GM12878 (cell line): ENCODE results near the gene NEU1. TPM values are rescaled to one million over a fixed set of nuclear protein-coding genes. Genes with fewer than 3 reads are reported as not detected.

ENCODE experiments used
- ATAC-seq: fragments of 200-7000 bp; cut with Tn5 transposase; 3 replicates; pipeline ENCODE4 v1.9.1; 2020; ENCODE audit warnings: mild to moderate bottlenecking, moderate library complexity
- BruUV-seq: library from RNA; stranded (reverse); fragments of 400-500 nt; replicated peaks from 2 replicates; lab custom pipeline; 2021; lab: Mats Ljungman, UMichigan
- CTCF ChIA-PET: fragments of 300-600 bp; sonication (Branson Sonifier 250); formaldehyde crosslinking; extraction: SDS; loops from one replicate; lab custom pipeline; 2021; ENCODE audit warnings: inconsistent platforms; lab: Yijun Ruan, JAX
- POLR2A ChIA-PET: fragments of 350-600 bp; formaldehyde crosslinking; extraction: SDS; loops from one replicate; lab custom pipeline; 2021; ENCODE audit warnings: inconsistent platforms; lab: Charles Lee
- RAD21 ChIA-PET: fragments of 300-600 bp; sonication (Branson Sonifier 250); formaldehyde crosslinking; loops from one replicate; lab custom pipeline; 2023; ENCODE audit warnings: antibody characterized with exemption; ENCODE audit not compliant: unreplicated experiment; lab: Charles Lee
- SMC1A ChIA-PET: fragments of 300-600 bp; sonication (Branson Sonifier 250); formaldehyde crosslinking; loops from one replicate; lab custom pipeline; 2023; ENCODE audit not compliant: unreplicated experiment, uncharacterized antibody; lab: Charles Lee
- DNase-seq: peaks from one replicate; pipeline ENCODE4 v3.0.0-alpha.2; 2011; ENCODE audit warnings: low read depth, low spot score
- FAIRE-seq: peaks from 3 replicates; lab custom pipeline; 2011; peaks lifted over from hg19 to GRCh38; lab: Jason Lieb, UNC
- H2AFZ ChIP-seq: 2 replicates; pipeline ENCODE4 v1.6.0; 2011; ENCODE audit warnings: low read depth, low read length, control low read depth; ENCODE audit not compliant: control insufficient read depth
- H3K27ac ChIP-seq: 2 replicates; pipeline ENCODE4 v1.5.1; 2011; ENCODE audit warnings: control low read depth; ENCODE audit not compliant: control insufficient read depth, insufficient read depth
- H3K27me3 ChIP-seq, 2 experiments: replicated peaks in 1 of 2; 2 replicates each; pipeline versions ENCODE4 v1.6.0 to v1.6.1; 2011; ENCODE audit warnings: low read length in 1 of 2; ENCODE audit not compliant: control insufficient read depth in 2 of 2, insufficient read depth in 2 of 2
- H3K36me3 ChIP-seq, 2 experiments: 2 replicates each; pipeline ENCODE4 v1.5.1; 2011; ENCODE audit warnings: low read length in 1 of 2; ENCODE audit not compliant: control insufficient read depth in 2 of 2, insufficient read depth in 2 of 2
- H3K4me1 ChIP-seq: 2 replicates; pipeline ENCODE4 v1.6.1; 2011; ENCODE audit warnings: mild to moderate bottlenecking, low read length, moderate library complexity, mixed read lengths; ENCODE audit not compliant: control insufficient read depth, insufficient read depth
- H3K4me2 ChIP-seq: 2 replicates; pipeline ENCODE4 v1.6.0; 2011; ENCODE audit warnings: control low read depth; ENCODE audit not compliant: control insufficient read depth, insufficient read depth
- H3K4me3 ChIP-seq: fragments of 200-600 bp; sonication (generic); 2 replicates; pipeline ENCODE4 v1.5.1; 2016
- H3K79me2 ChIP-seq: 2 replicates; pipeline ENCODE4 v1.6.0; 2011; ENCODE audit warnings: low read length; ENCODE audit not compliant: control insufficient read depth, insufficient read depth
- H3K9ac ChIP-seq: 2 replicates; pipeline ENCODE4 v1.8.0; 2011; ENCODE audit warnings: low read length, control low read depth, mixed read lengths; ENCODE audit not compliant: control insufficient read depth, insufficient read depth
- H3K9me3 ChIP-seq: replicated peaks from 3 replicates; pipeline ENCODE4 v1.5.1; 2011; ENCODE audit warnings: mild to moderate bottlenecking, low read length; ENCODE audit not compliant: control insufficient read depth, insufficient read depth
- H4K20me1 ChIP-seq: 2 replicates; pipeline ENCODE4 v1.6.0; 2011; ENCODE audit not compliant: control insufficient read depth, insufficient read depth
- HDAC2 ChIP-seq: fragments of 200-600 bp; sonication (generic); IDR thresholded peaks from 2 replicates; pipeline ENCODE4 v1.6.1; 2017
- KAT2A ChIP-seq: conservative IDR thresholded peaks from 2 replicates; pipeline ENCODE4 v1.6.1; 2011; ENCODE audit warnings: low read depth, low read length; ENCODE audit not compliant: control insufficient read depth
- LARP7 ChIP-seq: fragments of 450-650 bp; IDR thresholded peaks from 2 replicates; pipeline ENCODE4 v1.6.1; 2017; ENCODE audit warnings: mild to moderate bottlenecking
- NFXL1 ChIP-seq: fragments of 450-650 bp; IDR thresholded peaks from 2 replicates; pipeline ENCODE4 v1.6.1; 2017; ENCODE audit warnings: antibody characterized with exemption, mild to moderate bottlenecking, borderline replicate concordance
- NR2C2 ChIP-seq: IDR thresholded peaks from 2 replicates; pipeline ENCODE4 v1.6.1; 2011; ENCODE audit warnings: borderline replicate concordance, low read depth; ENCODE audit not compliant: control insufficient read depth, insufficient read length
- PAX5 ChIP-seq: IDR thresholded peaks from 2 replicates; pipeline ENCODE4 v1.6.1; 2011; ENCODE audit warnings: low read depth, low read length, borderline replicate concordance
- RFX5 ChIP-seq: IDR thresholded peaks from 2 replicates; pipeline ENCODE4 v1.6.1; 2011; ENCODE audit warnings: low read depth, low read length, improper control_type of control experiment
- STAT3 ChIP-seq: IDR thresholded peaks from 2 replicates; pipeline ENCODE4 v1.6.1; 2011; ENCODE audit warnings: low read depth, low read length, improper control_type of control experiment
- USF1 ChIP-seq: IDR thresholded peaks from 2 replicates; pipeline ENCODE4 v1.6.1; 2011; ENCODE audit warnings: borderline replicate concordance, low read depth, mild to moderate bottlenecking, moderate library complexity, mixed read lengths, low read length; ENCODE audit not compliant: insufficient read depth; ENCODE audit errors: extremely low read length
- ZBED1 ChIP-seq: IDR thresholded peaks from 2 replicates; pipeline ENCODE4 v1.6.1; 2016; ENCODE audit warnings: borderline replicate concordance
- ZSCAN29 ChIP-seq: fragments of 450-650 bp; IDR thresholded peaks from 2 replicates; pipeline ENCODE4 v1.6.1; 2017; ENCODE audit warnings: mild to moderate bottlenecking, moderate library complexity
- WGBS: methylation state at CpG from one replicate; pipeline ENCODE4 v1.1.6; 2016; ENCODE audit warnings: low lambda C conversion rate; ENCODE audit not compliant: insufficient replicate concordance, insufficient coverage; ENCODE audit errors: missing lambda C conversion rate; 5-methylcytosine and 5-hydroxymethylcytosine counted together
- in situ Hi-C: fragments of 300-500 bp; cut with MboI; formaldehyde crosslinking; loops from 9 replicates; pipeline ENCODE4 v1.14.3; 2018; ENCODE audit warnings: mixed read lengths
- intact Hi-C: fragments of 100-400 bp; cut with micrococcal nuclease; formaldehyde crosslinking; loops from one replicate; pipeline ENCODE4 v1.14.2; 2022; ENCODE audit not compliant: unreplicated experiment
- polyA plus RNA-seq, 11 experiments: library from polyadenylated mRNA; depleted of rRNA in 4 of 11; unstranded in 6 of 11; stranded (reverse) in 5 of 11; fragments of >200 nt; fragmentation: Nextera tagmentation in 4 of 11; fragmentation: Illumina TruSeq in 1 of 11; extraction: Ambion mirVana in 4 of 11; extraction: Trizol in 1 of 11; gene quantifications; 1 replicate in 1 of 11; 2 replicates in 10 of 11; pipeline versions ENCODE4 v1.2.1 to v1.2.3, GENCODE V29; 2011 to 2016; ENCODE audit warnings: inconsistent platforms in 2 of 11, missing spikeins in 2 of 11, low read depth in 1 of 11
- total RNA-seq, 4 experiments: library from RNA; depleted of rRNA in 3 of 4; stranded (reverse); fragments of >200 nt in 3 of 4; fragmentation: Illumina TruSeq in 1 of 4; extraction: Trizol in 1 of 4; gene quantifications; 2 replicates each; pipeline versions ENCODE4 v1.2.1 to v1.2.3, GENCODE V29; 2013 to 2021
- TF ChIP-seq, protein P1 (sequence below): IDR thresholded peaks from 2 replicates; pipeline ENCODE4 v1.6.1; 2012; ENCODE audit warnings: low read depth, low read length, improper control_type of control experiment
- TF ChIP-seq, protein P2 (sequence below): fragments of 150-350 bp; IDR thresholded peaks from 2 replicates; pipeline ENCODE4 v1.6.1; 2016; ENCODE audit warnings: low read depth, low read length
- TF ChIP-seq, protein P3 (sequence below): IDR thresholded peaks from 2 replicates; pipeline ENCODE4 v1.6.1; 2012; ENCODE audit warnings: low read depth, low read length, improper control_type of control experiment
- TF ChIP-seq, protein P4 (sequence below): fragments of 450-650 bp; IDR thresholded peaks from 2 replicates; pipeline ENCODE4 v1.6.1; 2017; ENCODE audit warnings: antibody characterized with exemption, mild to moderate bottlenecking, moderate library complexity

NEU1 gene
- total and polyA plus RNA-seq, 10 of the 15 experiments (the other 5 are each of a cell fraction or from before 2014, with no cell fraction given) = 7.2 to 26.9 (median 21.6) TPM

DNA sequence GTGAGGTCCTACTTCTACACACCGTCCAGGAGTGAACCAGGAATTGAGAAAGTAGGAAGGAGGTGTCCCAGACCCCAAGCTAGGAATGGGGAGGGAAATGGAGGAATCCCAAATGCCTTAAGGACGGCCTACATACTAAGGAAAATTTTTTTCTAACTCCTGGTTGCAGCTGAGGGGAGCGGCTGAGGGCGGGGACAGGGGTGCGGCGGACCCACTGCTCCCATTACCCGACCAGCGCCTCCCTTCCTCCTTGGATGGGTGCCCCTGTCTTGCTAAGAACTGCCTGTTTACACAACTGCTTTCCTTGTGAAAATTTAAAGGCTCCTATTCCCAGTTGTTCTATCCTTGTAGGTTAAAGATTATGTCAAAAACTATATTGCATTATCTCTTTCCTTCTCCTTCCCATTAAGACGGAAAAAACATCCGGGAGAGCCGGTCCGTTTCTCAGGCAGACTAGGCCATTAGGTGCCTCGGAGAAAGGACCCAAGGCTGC lies 35.8 kb downstream of the NEU1 start:
- Histone ChIP-seq H3K9ac (peak overlapping the region; percentile 83), H4K20me1 (no peaks in the 10 kb centered on the region), H3K36me3 (no peaks in the 10 kb centered on the region), H3K4me2 (peak overlapping the region; percentile 86), H3K27me3 (no peaks in the 10 kb centered on the region), H3K79me2 (peaks cover 28% of the 10 kb centered on the region), H2AFZ (peak overlapping the region; percentile 88), H3K4me1 (peaks cover 12% of the 10 kb centered on the region), H3K4me3 (peak overlapping the region; percentile 78), H3K27ac (peak overlapping the region; percentile 87), H3K9me3 (no peaks in the 10 kb centered on the region)
- FAIRE-seq (no peak), DNase-seq (no peak), ATAC-seq (peak; percentile 39)
- BruUV-seq = TSS peak; percentile 99
- in situ Hi-C loops (no loop called here), intact Hi-C loops (loop anchor here (2.0 to 10.0 kb wide), 3 partner anchors 52 to 98 kb away; partner anchors contain the start of genes DDAH2 and VWA7)
- CTCF ChIA-PET = interaction anchor here (0.6 to 2.6 kb wide), 15 partner anchors 13 to 285 kb away, joined by 3 to 13 read pairs (median 5); partner anchors contain the start of genes ATP6V1G2, CLIC1, DDAH2 and DDX39B
- WGBS = 1% methylated on average over 13 of the region's 13 CpGs
- SMC1A ChIA-PET = interaction anchor here (0.8 to 2.8 kb wide), 14 partner anchors 12 to 350 kb away, joined by 3 to 22 read pairs (median 5); partner anchors contain the start of genes ABHD16A, ATP6V1G2, CLIC1 and HSPA1A
- POLR2A ChIA-PET = interaction anchor here (0.7 to 11.3 kb wide), 24 partner anchors 9 to 366 kb away, joined by 3 to 158 read pairs (median 4); partner anchors contain the start of genes ABHD16A, BAG6, CLIC1 and GPSM3
- RAD21 ChIA-PET = interaction anchor here (0.8 to 2.4 kb wide), 19 partner anchors 9 to 332 kb away, joined by 3 to 53 read pairs (median 5); partner anchors contain the start of genes CLIC1, DDAH2, HSPA1A and HSPA1L
- no peak for TF ChIP-seq PAX5
- TF ChIP-seq USF1 = no peak
- TF ChIP-seq, protein P1, sequence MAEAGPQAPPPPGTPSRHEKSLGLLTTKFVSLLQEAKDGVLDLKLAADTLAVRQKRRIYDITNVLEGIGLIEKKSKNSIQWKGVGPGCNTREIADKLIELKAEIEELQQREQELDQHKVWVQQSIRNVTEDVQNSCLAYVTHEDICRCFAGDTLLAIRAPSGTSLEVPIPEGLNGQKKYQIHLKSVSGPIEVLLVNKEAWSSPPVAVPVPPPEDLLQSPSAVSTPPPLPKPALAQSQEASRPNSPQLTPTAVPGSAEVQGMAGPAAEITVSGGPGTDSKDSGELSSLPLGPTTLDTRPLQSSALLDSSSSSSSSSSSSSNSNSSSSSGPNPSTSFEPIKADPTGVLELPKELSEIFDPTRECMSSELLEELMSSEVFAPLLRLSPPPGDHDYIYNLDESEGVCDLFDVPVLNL = 0 out of 2 replicates have a peak, but pooled peaks have one; percentile 27
- TF ChIP-seq NFXL1 = no peak
- TF ChIP-seq KAT2A = no peak
- no peak for TF ChIP-seq ZBED1
- TF ChIP-seq NR2C2 = no peak
- TF ChIP-seq STAT3 = no peak
- no peak for TF ChIP-seq LARP7
- TF ChIP-seq, protein P2, sequence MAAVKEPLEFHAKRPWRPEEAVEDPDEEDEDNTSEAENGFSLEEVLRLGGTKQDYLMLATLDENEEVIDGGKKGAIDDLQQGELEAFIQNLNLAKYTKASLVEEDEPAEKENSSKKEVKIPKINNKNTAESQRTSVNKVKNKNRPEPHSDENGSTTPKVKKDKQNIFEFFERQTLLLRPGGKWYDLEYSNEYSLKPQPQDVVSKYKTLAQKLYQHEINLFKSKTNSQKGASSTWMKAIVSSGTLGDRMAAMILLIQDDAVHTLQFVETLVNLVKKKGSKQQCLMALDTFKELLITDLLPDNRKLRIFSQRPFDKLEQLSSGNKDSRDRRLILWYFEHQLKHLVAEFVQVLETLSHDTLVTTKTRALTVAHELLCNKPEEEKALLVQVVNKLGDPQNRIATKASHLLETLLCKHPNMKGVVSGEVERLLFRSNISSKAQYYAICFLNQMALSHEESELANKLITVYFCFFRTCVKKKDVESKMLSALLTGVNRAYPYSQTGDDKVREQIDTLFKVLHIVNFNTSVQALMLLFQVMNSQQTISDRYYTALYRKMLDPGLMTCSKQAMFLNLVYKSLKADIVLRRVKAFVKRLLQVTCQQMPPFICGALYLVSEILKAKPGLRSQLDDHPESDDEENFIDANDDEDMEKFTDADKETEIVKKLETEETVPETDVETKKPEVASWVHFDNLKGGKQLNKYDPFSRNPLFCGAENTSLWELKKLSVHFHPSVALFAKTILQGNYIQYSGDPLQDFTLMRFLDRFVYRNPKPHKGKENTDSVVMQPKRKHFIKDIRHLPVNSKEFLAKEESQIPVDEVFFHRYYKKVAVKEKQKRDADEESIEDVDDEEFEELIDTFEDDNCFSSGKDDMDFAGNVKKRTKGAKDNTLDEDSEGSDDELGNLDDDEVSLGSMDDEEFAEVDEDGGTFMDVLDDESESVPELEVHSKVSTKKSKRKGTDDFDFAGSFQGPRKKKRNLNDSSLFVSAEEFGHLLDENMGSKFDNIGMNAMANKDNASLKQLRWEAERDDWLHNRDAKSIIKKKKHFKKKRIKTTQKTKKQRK = no peak
- TF ChIP-seq HDAC2 = no peak
- TF ChIP-seq RFX5 = no peak
- no peak for TF ChIP-seq ZSCAN29
- TF ChIP-seq, protein P3, sequence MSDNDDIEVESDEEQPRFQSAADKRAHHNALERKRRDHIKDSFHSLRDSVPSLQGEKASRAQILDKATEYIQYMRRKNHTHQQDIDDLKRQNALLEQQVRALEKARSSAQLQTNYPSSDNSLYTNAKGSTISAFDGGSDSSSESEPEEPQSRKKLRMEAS = no peak
- TF ChIP-seq, protein P4, sequence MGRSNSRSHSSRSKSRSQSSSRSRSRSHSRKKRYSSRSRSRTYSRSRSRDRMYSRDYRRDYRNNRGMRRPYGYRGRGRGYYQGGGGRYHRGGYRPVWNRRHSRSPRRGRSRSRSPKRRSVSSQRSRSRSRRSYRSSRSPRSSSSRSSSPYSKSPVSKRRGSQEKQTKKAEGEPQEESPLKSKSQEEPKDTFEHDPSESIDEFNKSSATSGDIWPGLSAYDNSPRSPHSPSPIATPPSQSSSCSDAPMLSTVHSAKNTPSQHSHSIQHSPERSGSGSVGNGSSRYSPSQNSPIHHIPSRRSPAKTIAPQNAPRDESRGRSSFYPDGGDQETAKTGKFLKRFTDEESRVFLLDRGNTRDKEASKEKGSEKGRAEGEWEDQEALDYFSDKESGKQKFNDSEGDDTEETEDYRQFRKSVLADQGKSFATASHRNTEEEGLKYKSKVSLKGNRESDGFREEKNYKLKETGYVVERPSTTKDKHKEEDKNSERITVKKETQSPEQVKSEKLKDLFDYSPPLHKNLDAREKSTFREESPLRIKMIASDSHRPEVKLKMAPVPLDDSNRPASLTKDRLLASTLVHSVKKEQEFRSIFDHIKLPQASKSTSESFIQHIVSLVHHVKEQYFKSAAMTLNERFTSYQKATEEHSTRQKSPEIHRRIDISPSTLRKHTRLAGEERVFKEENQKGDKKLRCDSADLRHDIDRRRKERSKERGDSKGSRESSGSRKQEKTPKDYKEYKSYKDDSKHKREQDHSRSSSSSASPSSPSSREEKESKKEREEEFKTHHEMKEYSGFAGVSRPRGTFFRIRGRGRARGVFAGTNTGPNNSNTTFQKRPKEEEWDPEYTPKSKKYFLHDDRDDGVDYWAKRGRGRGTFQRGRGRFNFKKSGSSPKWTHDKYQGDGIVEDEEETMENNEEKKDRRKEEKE = no peak
